A549 treated with CORT108297 at 1 μM for 4 hours (cell line): ENCODE results near the gene RPL28. TPM values are rescaled to one million over a fixed set of nuclear protein-coding genes. Genes with fewer than 3 reads are reported as not detected.

Experiments
- total RNA-seq: library from RNA; stranded (reverse); fragments of 200-300 nt; extraction: Qiagen RNA extraction; gene quantifications from 5 replicates; pipeline ENCODE4 v1.2.3, GENCODE V29; 2022

Gene RPL28
- total RNA-seq: 2,587 to 2,941 TPM (median 2,775 TPM) in 5 replicates

GRCh38 chr19:55385724-55386492 lies at the start of gene RPL28:
RPL28 (plus strand) TSS chr19:55385932; CDS start chr19:55386358, 426 bp downstream.

GRCh38 chr19:55339105-55339888 lies 46.4 kb upstream of the RPL28 start, which contains the start of gene KMT5C:
KMT5C (plus strand) TSS chr19:55339876; CDS start chr19:55341937, 2,061 bp downstream.

GRCh38 chr19:55354698-55355212 lies 31.0 kb upstream of the RPL28 start, which contains the start of gene COX6B2:
COX6B2 (minus strand) TSS chr19:55354719; CDS start chr19:55354521, 198 bp downstream.

GRCh38 chr19:55362990-55363716 lies 22.6 kb upstream of the RPL28 start, which contains the start of gene GARIN5B:
GARIN5B (minus strand) TSS chr19:55363260; CDS start chr19:55363066, 194 bp downstream.

GRCh38 chr19:55370305-55370988 lies 15.3 kb upstream of the RPL28 start, which contains the start of gene IL11:
IL11 (minus strand) TSS chr19:55370463; CDS start chr19:55370310, 153 bp downstream.

GRCh38 chr19:55376241-55376933 lies 9.3 kb upstream of the RPL28 start, which contains the start of gene TMEM190:
TMEM190 (plus strand) TSS chr19:55376826; CDS start chr19:55376854, 28 bp downstream.

GRCh38 chr19:55384131-55384919 lies 1.4 kb upstream of the RPL28 start, which contains the start of gene TMEM238:
TMEM238 (minus strand) TSS chr19:55384292; CDS start chr19:55384259, 33 bp downstream.

GRCh38 chr19:55407550-55407799 lies 21.7 kb downstream of the RPL28 start, which contains the start of gene UBE2S:
UBE2S (minus strand) TSS chr19:55407788; CDS start chr19:55407589, 199 bp downstream.

GRCh38 chr19:55443045-55443823 lies 57.5 kb downstream of the RPL28 start, which contains the start of gene SHISA7:
SHISA7 (minus strand) TSS chr19:55443300; CDS start chr19:55442863, 437 bp downstream.

Other genes starting within 250 kb of the RPL28 start
- 114 to 145 TPM (median 137 TPM) in 5 replicates for gene TNNT1, start 236.7 kb upstream of the RPL28 start, total RNA-seq
- 6.1 to 9.2 TPM (median 8.0 TPM) in 5 replicates for gene TNNI3, start 228.2 kb upstream of the RPL28 start, total RNA-seq
- gene DNAAF3, start 219.3 kb upstream of the RPL28 start, total RNA-seq: 4.5 to 6.9 TPM (median 6.2 TPM) in 5 replicates
- 2.8 to 4.9 TPM (median 3.8 TPM) in 5 replicates for gene SYT5, start 205.6 kb upstream of the RPL28 start, total RNA-seq
- 3.7 to 5.3 TPM (median 5.2 TPM) in 5 replicates for gene PTPRH, start 176.4 kb upstream of the RPL28 start, total RNA-seq
- gene TMEM86B, start 157.2 kb upstream of the RPL28 start, total RNA-seq: 2.7 to 6.4 TPM (median 5.2 TPM) in 5 replicates
- gene PPP6R1, start 126.9 kb upstream of the RPL28 start, total RNA-seq: 87.7 to 128 TPM (median 124 TPM) in 5 replicates
- gene HSPBP1, start 105.8 kb upstream of the RPL28 start, total RNA-seq: 119 to 156 TPM (median 146 TPM) in 5 replicates
- 3.3 to 5.4 TPM (median 4.0 TPM) in 5 replicates for gene BRSK1, start 101.9 kb upstream of the RPL28 start, total RNA-seq
- gene TMEM150B, start 60.6 kb upstream of the RPL28 start, total RNA-seq: not detected in 5 replicates
- 5.8 to 11.4 TPM (median 9.7 TPM) in 5 replicates for gene KMT5C, start 46.1 kb upstream of the RPL28 start, total RNA-seq
- gene COX6B2, start 31.2 kb upstream of the RPL28 start, total RNA-seq: 0.58 to 1.4 TPM (median 1.2 TPM) in 5 replicates
- gene GARIN5B, start 22.7 kb upstream of the RPL28 start, total RNA-seq: 0.06 to 0.29 TPM (median 0.12 TPM) in 5 replicates
- gene IL11, start 15.5 kb upstream of the RPL28 start, total RNA-seq: 42.1 to 61.8 TPM (median 53.6 TPM) in 5 replicates
- gene TMEM190, start 9.1 kb upstream of the RPL28 start, total RNA-seq: 1.2 to 2.6 TPM (median 2.0 TPM) in 5 replicates
- gene TMEM238, start 1.6 kb upstream of the RPL28 start, total RNA-seq: 1.6 to 11.1 TPM (median 8.6 TPM) in 5 replicates
- gene UBE2S, start 21.9 kb downstream of the RPL28 start, total RNA-seq: 320 to 492 TPM (median 460 TPM) in 5 replicates
- 0.02 TPM in 1 of 5 replicates, not detected in the others for gene SHISA7, start 57.4 kb downstream of the RPL28 start, total RNA-seq
- 54.6 to 66.3 TPM (median 63.5 TPM) in 5 replicates for gene ISOC2, start 75.7 kb downstream of the RPL28 start, total RNA-seq
- not detected in 5 replicates for gene C19orf85, start 78.8 kb downstream of the RPL28 start, total RNA-seq
- gene ZNF628, start 90.7 kb downstream of the RPL28 start, total RNA-seq: 5.7 to 8.8 TPM (median 7.8 TPM) in 5 replicates
- gene NAT14, start 99.3 kb downstream of the RPL28 start, total RNA-seq: 34.2 to 64.7 TPM (median 61.2 TPM) in 5 replicates
- gene SSC5D, start 102.5 kb downstream of the RPL28 start, total RNA-seq: 0.45 to 1.3 TPM (median 0.81 TPM) in 5 replicates
- 1.6 to 2.8 TPM (median 2.3 TPM) in 5 replicates for gene SBK2, start 151.2 kb downstream of the RPL28 start, total RNA-seq
- 1.7 to 2.0 TPM (median 1.9 TPM) in 5 replicates for gene SBK3, start 159.6 kb downstream of the RPL28 start, total RNA-seq
- 15.7 to 31.2 TPM (median 28.5 TPM) in 5 replicates for gene ZNF579, start 194.9 kb downstream of the RPL28 start, total RNA-seq
- 17.6 to 24.7 TPM (median 24.3 TPM) in 5 replicates for gene FIZ1, start 213.6 kb downstream of the RPL28 start, total RNA-seq
- gene ZNF524, start 214.4 kb downstream of the RPL28 start, total RNA-seq: 13.4 to 21.2 TPM (median 20.6 TPM) in 5 replicates
- gene ZNF865, start 219.7 kb downstream of the RPL28 start, total RNA-seq: 7.3 to 13.8 TPM (median 12.5 TPM) in 5 replicates
- 5.6 to 6.2 TPM (median 5.8 TPM) in 5 replicates for gene ZNF784, start 238.6 kb downstream of the RPL28 start, total RNA-seq